Measurements from ENCODE around the gene SLC25A51.

DNA sequence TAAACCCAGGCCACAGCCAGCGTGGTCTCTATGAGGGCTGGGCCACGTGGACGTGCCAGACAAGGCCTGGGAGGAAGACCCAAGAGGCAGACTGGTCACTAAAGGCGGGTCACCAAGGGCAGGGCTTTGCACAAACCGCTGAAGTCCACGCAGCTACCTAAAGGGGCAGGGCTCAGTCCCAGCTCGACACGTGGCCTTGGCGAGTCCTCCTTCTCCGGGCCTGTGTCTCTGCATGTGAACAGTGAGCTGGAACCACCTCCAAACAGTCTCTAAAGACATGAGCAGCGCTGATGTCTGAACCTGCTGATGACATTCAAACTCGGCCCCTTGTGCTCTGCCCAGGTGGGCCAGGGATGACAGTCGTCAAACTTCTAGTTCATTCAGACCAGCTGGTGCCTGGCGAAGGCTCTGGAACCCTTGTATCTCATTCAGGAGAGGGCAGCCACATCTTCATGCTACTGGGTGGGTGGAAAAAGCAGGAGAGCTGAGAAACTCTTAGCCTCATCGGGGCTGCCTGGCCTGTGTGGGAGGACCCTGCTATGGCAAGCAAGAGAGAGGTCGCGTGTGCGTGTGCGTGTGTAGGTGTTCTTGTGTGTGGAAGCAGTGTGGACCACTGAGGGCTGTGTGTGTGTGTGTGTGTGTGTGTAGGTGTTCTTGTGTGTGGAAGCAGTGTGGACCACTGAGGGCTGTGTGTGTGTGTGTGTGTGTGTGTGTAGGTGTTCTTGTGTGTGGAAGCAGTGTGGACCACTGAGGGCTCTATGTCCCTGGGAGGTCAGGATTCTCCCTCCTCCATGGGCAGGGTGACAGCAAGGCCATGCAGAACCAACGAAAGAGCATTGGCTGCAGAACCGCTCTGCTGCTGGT, 14.1 kb upstream of the SLC25A51 start:
- TF ChIP-seq, protein P1, sequence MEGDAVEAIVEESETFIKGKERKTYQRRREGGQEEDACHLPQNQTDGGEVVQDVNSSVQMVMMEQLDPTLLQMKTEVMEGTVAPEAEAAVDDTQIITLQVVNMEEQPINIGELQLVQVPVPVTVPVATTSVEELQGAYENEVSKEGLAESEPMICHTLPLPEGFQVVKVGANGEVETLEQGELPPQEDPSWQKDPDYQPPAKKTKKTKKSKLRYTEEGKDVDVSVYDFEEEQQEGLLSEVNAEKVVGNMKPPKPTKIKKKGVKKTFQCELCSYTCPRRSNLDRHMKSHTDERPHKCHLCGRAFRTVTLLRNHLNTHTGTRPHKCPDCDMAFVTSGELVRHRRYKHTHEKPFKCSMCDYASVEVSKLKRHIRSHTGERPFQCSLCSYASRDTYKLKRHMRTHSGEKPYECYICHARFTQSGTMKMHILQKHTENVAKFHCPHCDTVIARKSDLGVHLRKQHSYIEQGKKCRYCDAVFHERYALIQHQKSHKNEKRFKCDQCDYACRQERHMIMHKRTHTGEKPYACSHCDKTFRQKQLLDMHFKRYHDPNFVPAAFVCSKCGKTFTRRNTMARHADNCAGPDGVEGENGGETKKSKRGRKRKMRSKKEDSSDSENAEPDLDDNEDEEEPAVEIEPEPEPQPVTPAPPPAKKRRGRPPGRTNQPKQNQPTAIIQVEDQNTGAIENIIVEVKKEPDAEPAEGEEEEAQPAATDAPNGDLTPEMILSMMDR (IDR thresholded peaks at IDR 0.05; ENCODE audit: insufficient read depth, low read depth, low read length) = no peak
- no peak for TF ChIP-seq EZH2 (IDR thresholded peaks at IDR 0.05; ENCODE audit: insufficient read depth, low read length)

All from astrocyte (in vitro differentiated cells and primary cell).